Endothelial cell of umbilical vein (primary cell): ENCODE measurements around the gene ERG. TPM values are rescaled to one million over a fixed set of nuclear protein-coding genes. Genes with fewer than 3 reads are reported as not detected.

ENCODE experiments used
- BruUV-seq: library from RNA; stranded (reverse); fragments of 400-500 nt; replicated peaks from 2 replicates; lab custom pipeline; 2021; lab: Mats Ljungman, UMichigan
- CTCF ChIA-PET: fragments of 300-600, 350-600 bp; sonication (Branson Sonifier 250); formaldehyde crosslinking; loops from one replicate; lab custom pipeline; 2021; ENCODE audit warnings: antibody characterized with exemption, inconsistent platforms; lab: Charles Lee
- POLR2A ChIA-PET: fragments of 300-600, 350-600 bp; sonication (Branson Sonifier 250); formaldehyde crosslinking; loops from one replicate; lab custom pipeline; 2021; ENCODE audit warnings: antibody characterized with exemption, inconsistent platforms; lab: Charles Lee
- DNase-seq: peaks from one replicate; pipeline ENCODE4 v3.0.0-alpha.2; 2011; ENCODE audit warnings: low read depth, low spot score
- FAIRE-seq: peaks from 2 replicates; lab custom pipeline; 2011; peaks lifted over from hg19 to GRCh38; lab: Jason Lieb, UNC
- H2AFZ ChIP-seq: 2 replicates; pipeline ENCODE4 v1.6.0; 2012; ENCODE audit warnings: low read depth, low read length, control low read depth, inconsistent platforms
- H3K27ac ChIP-seq: 2 replicates; pipeline ENCODE4 v1.5.1; 2011; ENCODE audit warnings: low read depth, mild to moderate bottlenecking, control low read depth, low read length, moderate library complexity; ENCODE audit not compliant: insufficient read depth
- H3K27me3 ChIP-seq, 2 experiments: 2 replicates each; pipeline versions ENCODE4 v1.6.0 to v1.6.1; 2011; ENCODE audit warnings: low read length in 2 of 2, mixed read lengths in 1 of 2; ENCODE audit not compliant: control insufficient read depth in 2 of 2, insufficient read depth in 2 of 2
- H3K36me3 ChIP-seq, 2 experiments: 2 replicates in 1 of 2; 3 replicates in 1 of 2; pipeline ENCODE4 v1.5.1; 2011; ENCODE audit warnings: low read length in 2 of 2, mild to moderate bottlenecking in 1 of 2, moderate library complexity in 1 of 2; ENCODE audit not compliant: control insufficient read depth in 2 of 2, insufficient read depth in 2 of 2; ENCODE audit errors: extremely low read depth in 1 of 2
- H3K4me1 ChIP-seq: 3 replicates; pipeline ENCODE4 v1.5.1; 2011; ENCODE audit warnings: mild to moderate bottlenecking, low read length; ENCODE audit not compliant: control insufficient read depth, insufficient read depth; ENCODE audit errors: extremely low read depth
- H3K4me2 ChIP-seq: 2 replicates; pipeline ENCODE4 v1.6.1; 2011; ENCODE audit warnings: low read length, control low read depth, mixed read lengths; ENCODE audit not compliant: insufficient read depth
- H3K4me3 ChIP-seq, 3 experiments: fragments of 200-600 bp in 1 of 3; sonication (generic), shearing (Covaris generic) in 1 of 3; replicated peaks in 1 of 3; 2 replicates each; pipeline ENCODE4 v1.5.1; 2011 to 2016; ENCODE audit warnings: control low read depth in 3 of 3, low read length in 3 of 3, mild to moderate bottlenecking in 2 of 3, inconsistent platforms in 1 of 3, low read depth in 1 of 3, moderate library complexity in 1 of 3; ENCODE audit not compliant: insufficient read depth in 1 of 3
- H3K79me2 ChIP-seq: 2 replicates; pipeline ENCODE4 v1.6.0; 2012; ENCODE audit warnings: low read length, inconsistent platforms; ENCODE audit not compliant: control insufficient read depth, insufficient read depth
- H3K9ac ChIP-seq: replicated peaks from 2 replicates; pipeline ENCODE3; 2011; ENCODE audit warnings: low read length, control low read depth; ENCODE audit not compliant: insufficient read depth; ENCODE audit errors: extremely low read depth
- H3K9me1 ChIP-seq: replicated peaks from 3 replicates; pipeline ENCODE4 v1.6.0; 2011; ENCODE audit warnings: mild to moderate bottlenecking, low read length; ENCODE audit not compliant: control insufficient read depth, insufficient read depth; ENCODE audit errors: extremely low read depth
- H3K9me3 ChIP-seq: replicated peaks from 2 replicates; pipeline ENCODE4 v1.5.1; 2012; ENCODE audit warnings: low read length, inconsistent platforms; ENCODE audit not compliant: control insufficient read depth, insufficient read depth
- H4K20me1 ChIP-seq: replicated peaks from 2 replicates; pipeline ENCODE3; 2011; ENCODE audit warnings: mild to moderate bottlenecking, low read length; ENCODE audit not compliant: control insufficient read depth, insufficient read depth; ENCODE audit errors: extremely low read depth
- EZH2 ChIP-seq: IDR thresholded peaks from 2 replicates; pipeline ENCODE4 v1.6.1; 2012; ENCODE audit warnings: borderline replicate concordance, low read depth, mild to moderate bottlenecking, moderate library complexity, low read length, inconsistent platforms; ENCODE audit not compliant: severe bottlenecking
- FOS ChIP-seq: IDR thresholded peaks from 2 replicates; pipeline ENCODE4 v1.6.1; 2011; ENCODE audit warnings: mild to moderate bottlenecking, low read length, moderate library complexity, borderline replicate concordance; ENCODE audit not compliant: insufficient read depth
- GATA2 ChIP-seq: IDR thresholded peaks from 2 replicates; pipeline ENCODE4 v1.7.0; 2011; ENCODE audit warnings: low read depth, mild to moderate bottlenecking, moderate library complexity, mixed read lengths, low read length; ENCODE audit not compliant: insufficient read length, insufficient read depth
- JUN ChIP-seq: IDR thresholded peaks from 2 replicates; pipeline ENCODE4 v1.6.1; 2011; ENCODE audit warnings: borderline replicate concordance, low read depth; ENCODE audit not compliant: insufficient read length, insufficient read depth
- MAX ChIP-seq: IDR thresholded peaks from 2 replicates; pipeline ENCODE4 v1.6.1; 2011; ENCODE audit not compliant: insufficient read depth, insufficient read length
- MYC ChIP-seq: IDR thresholded peaks from one replicate; pipeline ENCODE4 v1.6.1; 2011; ENCODE audit warnings: mild to moderate bottlenecking, low read depth, low read length
- POLR2A ChIP-seq: IDR thresholded peaks from 2 replicates; pipeline ENCODE4 v1.6.1; 2012; ENCODE audit warnings: low read depth, mild to moderate bottlenecking, control low read depth, low read length
- POLR2AphosphoS5 ChIP-seq: IDR thresholded peaks from 2 replicates; pipeline ENCODE4 v1.6.1; 2012; ENCODE audit warnings: low read depth, mild to moderate bottlenecking, control low read depth, low read length, moderate library complexity; ENCODE audit not compliant: insufficient read depth
- dilution Hi-C: fragments of 300-500 bp; cut with MboI; formaldehyde crosslinking; loops from one replicate; pipeline ENCODE4 v1.15.0; 2019; ENCODE audit warnings: low sequenced_read_pairs; ENCODE audit not compliant: extremely low pct_ligation_motif_present
- intact Hi-C: fragments of 100-400 bp; cut with micrococcal nuclease; formaldehyde crosslinking; loops from one replicate; pipeline ENCODE4 v1.10.0; 2022
- polyA plus RNA-seq, 4 experiments: library from polyadenylated mRNA; depleted of rRNA in 3 of 4; stranded (reverse) in 3 of 4; unstranded in 1 of 4; fragments of >200 nt; gene quantifications; 2 replicates each; pipeline versions ENCODE4 v1.2.1 to v1.2.3, GENCODE V29; 2011 to 2012; ENCODE audit warnings: missing spikeins in 1 of 4
- total RNA-seq: library from RNA; stranded (reverse); gene quantifications from 2 replicates; pipeline ENCODE4 v1.2.3, GENCODE V29; 2021
- TF ChIP-seq, protein P1 (sequence below), 2 donors: IDR thresholded peaks; 1 replicate in 1 of 2; 2 replicates in 1 of 2; pipeline ENCODE4 v1.5.1; 2011; ENCODE audit warnings: low read length in 2 of 2, mild to moderate bottlenecking in 2 of 2, moderate library complexity in 2 of 2, control low read depth in 1 of 2, inconsistent platforms in 1 of 2, low read depth in 1 of 2; ENCODE audit not compliant: insufficient read depth in 1 of 2; ENCODE audit errors: extremely low read depth in 1 of 2

The ERG gene
- total and polyA plus RNA-seq, 2 donors (not counting 3 experiments of a cell fraction or from before 2014, with no cell fraction given): 173 to 210 TPM

- Histone ChIP-seq H3K9me3 (no peaks in the 10 kb centered on the region), H3K9me1 (no peaks in the 10 kb centered on the region), H3K36me3 (peaks cover 54 to 60% of the 10 kb centered on the region in 2 experiments), H3K4me2 (no peak overlapping the region), H3K79me2 (peaks cover 63% of the 10 kb centered on the region), H3K27me3 (no peaks in the 10 kb centered on the region), H3K4me1 (peaks cover 3% of the 10 kb centered on the region), H3K9ac (no peak overlapping the region), H3K27ac (no peak overlapping the region), H2AFZ (no peak overlapping the region), H3K4me3 (no peak overlapping the region), H4K20me1 (peaks cover 3% of the 10 kb centered on the region)
- BruUV-seq: no TSS peak
- ChIA-PET POLR2A (no interaction called here), CTCF (no interaction called here)
- dilution Hi-C loops (no loop called here), intact Hi-C loops (no loop called here)
- FAIRE-seq (no peak), DNase-seq (no peak)
- TF ChIP-seq MAX: no peak
- TF ChIP-seq EZH2: no peak
- TF ChIP-seq, protein P1, sequence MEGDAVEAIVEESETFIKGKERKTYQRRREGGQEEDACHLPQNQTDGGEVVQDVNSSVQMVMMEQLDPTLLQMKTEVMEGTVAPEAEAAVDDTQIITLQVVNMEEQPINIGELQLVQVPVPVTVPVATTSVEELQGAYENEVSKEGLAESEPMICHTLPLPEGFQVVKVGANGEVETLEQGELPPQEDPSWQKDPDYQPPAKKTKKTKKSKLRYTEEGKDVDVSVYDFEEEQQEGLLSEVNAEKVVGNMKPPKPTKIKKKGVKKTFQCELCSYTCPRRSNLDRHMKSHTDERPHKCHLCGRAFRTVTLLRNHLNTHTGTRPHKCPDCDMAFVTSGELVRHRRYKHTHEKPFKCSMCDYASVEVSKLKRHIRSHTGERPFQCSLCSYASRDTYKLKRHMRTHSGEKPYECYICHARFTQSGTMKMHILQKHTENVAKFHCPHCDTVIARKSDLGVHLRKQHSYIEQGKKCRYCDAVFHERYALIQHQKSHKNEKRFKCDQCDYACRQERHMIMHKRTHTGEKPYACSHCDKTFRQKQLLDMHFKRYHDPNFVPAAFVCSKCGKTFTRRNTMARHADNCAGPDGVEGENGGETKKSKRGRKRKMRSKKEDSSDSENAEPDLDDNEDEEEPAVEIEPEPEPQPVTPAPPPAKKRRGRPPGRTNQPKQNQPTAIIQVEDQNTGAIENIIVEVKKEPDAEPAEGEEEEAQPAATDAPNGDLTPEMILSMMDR (IDR thresholded peaks at IDR 0.05; ENCODE audit: extremely low read depth in 1 of 2, insufficient read depth in 1 of 2, low read depth in 1 of 2, low read length in 2 of 2): no peak
- no peak for TF ChIP-seq JUN
- TF ChIP-seq MYC: no peak
- no peak for TF ChIP-seq POLR2A
- TF ChIP-seq POLR2AphosphoS5: no peak
- TF ChIP-seq GATA2: no peak
- no peak for TF ChIP-seq FOS
Observed at GRCh38 chr21:38402291-38402690, 96.0 kb downstream of the ERG start.
